NCI-H524 (cell line): Measurements from ENCODE around the gene CADM2.
"Not testable (repeated sequence)": the region's sequence is repeated elsewhere in the genome, so short reads cannot be mapped to it uniquely, and the experiment has no call there.

Experiments
- DNase-seq, 2 experiments: peaks; one replicate each; lab custom pipeline; 2025; lab: John Stamatoyannopoulos, UW

The CADM2 gene

GRCh38 chr3:85950435-85950834 lies 991.6 kb downstream of the CADM2 start:
- no peak for DNase-seq

DNA sequence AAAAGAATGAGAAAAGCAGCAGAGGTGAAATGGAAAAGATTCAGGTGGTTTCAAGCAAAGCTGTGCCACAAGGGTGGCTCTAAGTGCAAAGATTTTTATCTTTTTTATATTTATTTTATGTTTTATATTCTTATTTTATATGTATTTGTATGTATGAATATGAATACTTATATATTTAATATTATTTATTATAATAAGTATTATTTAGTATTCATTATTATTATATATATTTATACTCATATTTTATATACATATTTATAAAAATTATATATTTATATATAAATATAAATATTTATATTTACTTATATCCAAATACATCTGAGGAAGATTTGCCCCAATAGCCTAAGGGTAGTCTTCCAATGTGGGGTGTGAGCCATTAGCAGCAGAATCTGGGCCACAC lies 1002.0 kb downstream of the CADM2 start:
- no peak for DNase-seq

DNA sequence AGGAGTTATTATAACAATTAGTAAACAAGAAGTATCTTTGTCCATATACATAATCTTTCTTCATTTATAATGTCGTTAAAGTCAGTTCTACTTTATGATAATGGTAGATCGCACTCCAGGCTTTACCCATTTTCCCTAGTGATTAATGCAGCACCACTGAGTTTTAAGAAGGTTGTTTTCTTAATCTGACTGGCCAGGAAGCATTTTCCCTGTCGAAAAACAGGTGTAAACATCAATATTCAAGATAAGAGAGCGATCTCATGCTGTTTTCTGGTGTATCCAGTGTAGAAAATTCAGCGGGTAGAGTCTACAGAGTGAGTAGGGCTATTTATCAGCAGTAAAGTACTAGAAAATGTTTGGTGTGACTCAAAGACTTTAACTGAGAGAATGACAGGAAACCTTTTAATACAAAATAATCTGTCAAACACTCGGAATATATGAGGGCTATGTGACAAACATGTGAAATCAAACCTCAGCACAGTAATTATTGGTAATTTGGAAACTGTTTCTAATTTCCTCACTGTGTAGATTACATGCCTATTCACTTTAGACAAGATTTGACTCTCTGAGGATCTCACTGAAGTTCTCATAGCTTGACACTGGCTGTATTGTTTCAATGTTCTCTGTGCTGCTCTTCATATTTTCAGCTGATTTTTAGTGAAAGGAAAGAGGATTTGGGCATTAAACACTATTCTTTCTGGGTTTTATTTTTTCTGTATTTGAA lies 1019.0 kb downstream of the CADM2 start:
- no peak for DNase-seq

DNA sequence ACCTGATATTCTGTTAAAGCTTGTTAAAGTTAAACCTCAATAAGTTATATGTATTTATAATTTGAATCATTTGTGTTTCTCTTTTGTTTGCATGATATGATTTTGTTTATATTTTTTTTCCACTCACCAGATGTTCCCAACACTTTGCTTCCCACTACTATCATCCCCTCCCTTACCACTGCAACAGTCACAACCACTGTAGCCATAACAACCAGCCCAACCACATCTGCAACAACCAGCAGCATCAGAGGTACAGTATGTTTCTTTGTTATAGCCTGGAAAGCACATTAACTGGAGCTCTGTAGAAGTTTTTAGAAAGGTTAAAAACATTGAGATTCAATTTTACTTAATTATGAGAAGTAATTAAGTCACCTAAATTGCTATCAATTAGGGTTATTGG lies 1020.2 kb downstream of the CADM2 start:
- DNase-seq: no peak

DNA sequence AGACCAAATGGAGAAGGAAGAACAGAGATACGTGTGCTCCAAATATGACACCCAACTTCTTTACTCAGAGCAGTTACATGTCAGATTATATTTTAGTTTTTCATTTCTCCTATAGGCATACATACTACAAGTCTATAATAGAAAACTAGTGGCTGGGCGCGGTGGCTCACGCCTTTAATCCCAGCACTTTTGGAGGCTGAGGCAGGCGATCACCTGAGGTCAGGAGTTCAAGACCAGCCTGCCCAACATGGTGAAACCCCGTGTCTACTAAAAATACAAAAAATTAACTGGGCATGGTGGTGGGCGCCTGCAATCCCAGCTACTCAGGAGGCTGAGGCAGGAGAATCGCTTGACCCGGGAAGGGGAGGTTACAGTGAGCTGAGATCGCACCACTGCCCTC lies 1030.8 kb downstream of the CADM2 start:
- not testable (repeated sequence) for DNase-seq

DNA sequence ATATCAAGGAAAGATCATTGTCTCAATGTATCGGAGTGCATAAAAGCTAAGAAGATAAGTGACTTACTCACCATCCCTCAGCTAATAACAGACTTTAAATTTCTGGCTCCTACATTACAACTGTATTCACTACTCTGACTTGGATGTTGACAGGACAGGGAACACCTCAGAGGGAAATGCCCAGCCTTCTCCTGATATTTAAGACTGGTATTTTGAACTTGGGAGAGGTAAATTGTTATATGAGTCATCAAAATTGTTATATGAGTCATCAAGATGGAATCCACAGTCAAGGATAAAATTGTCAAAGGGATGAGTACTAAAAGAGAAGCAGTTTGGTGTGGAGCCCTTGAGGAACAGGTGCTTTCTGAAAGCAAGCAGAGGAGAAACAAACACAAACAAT lies 1070.8 kb downstream of the CADM2 start:
- DNase-seq: no peak

- no peak for DNase-seq
These were observed 1079.1 kb downstream of the CADM2 start for GRCh38 chr3:86037916-86038315.

DNA sequence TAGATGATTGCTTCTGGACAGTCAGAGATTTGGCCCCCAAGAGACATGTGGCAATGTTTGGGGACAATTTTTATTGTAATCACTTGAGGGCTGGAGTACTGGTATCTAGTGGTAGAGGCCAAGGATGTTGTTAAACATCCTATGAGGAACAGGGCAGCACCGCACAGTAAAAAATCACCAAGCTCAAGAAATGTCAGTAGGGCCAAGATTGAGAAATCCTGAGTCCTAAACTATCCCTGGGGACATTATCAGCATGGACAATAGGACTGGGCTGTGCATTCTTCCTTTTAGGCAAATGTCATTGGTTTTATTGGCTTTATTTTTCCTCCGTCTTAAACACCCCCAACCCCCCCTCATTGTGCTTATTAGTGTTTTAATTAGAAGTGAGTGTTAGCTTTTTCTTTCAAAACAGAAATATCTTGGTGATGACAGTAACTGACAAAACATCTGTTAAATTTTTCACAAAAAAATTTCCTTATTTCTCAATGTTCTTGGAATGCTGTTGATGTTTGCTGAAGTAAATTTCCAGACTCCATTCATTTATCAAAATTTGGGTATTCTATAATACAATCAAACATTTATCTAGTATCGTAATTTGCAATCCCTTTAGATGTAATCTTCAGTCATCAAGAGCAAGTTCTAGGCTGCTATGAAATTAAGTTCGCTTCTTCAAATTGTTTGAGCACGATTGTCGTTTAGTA lies 1087.8 kb downstream of the CADM2 start:
- no peak for DNase-seq

- DNase-seq: peak in 1 of 2 experiments; percentile 36
These were observed 1088.4 kb downstream of the CADM2 start for GRCh38 chr3:86047161-86047560.

GRCh38 chr3:86051058-86051457 lies 1092.3 kb downstream of the CADM2 start:
- no peak for DNase-seq

DNA sequence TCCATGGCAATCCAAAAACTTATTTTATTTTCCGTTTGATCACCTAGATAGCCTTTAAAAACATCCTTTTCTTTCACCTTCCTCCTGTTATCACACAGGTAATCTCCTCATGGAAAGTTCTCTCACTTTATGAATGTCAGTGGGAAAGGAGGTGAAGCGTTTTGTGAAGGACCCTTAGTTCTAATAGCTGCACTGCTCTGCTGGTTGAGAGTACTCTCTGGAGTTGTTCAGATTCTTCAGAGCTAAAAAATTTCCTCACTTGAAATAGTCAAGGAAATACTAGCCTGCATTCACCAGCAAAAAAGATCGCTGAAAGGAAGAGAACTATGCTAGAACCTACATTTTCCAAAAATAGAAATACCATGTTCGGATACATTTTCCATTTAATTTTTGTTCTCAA lies 1097.2 kb downstream of the CADM2 start:
- DNase-seq: no peak

GRCh38 chr3:86056962-86057361 lies 1098.2 kb downstream of the CADM2 start:
- DNase-seq: no peak

GRCh38 chr3:86073799-86074198 lies 1115.0 kb downstream of the CADM2 start:
- DNase-seq: no peak

GRCh38 chr3:86087160-86087871 lies 1128.5 kb downstream of the CADM2 start:
- no peak for DNase-seq

- no peak for DNase-seq
These were observed 1145.4 kb downstream of the CADM2 start for GRCh38 chr3:86104154-86104553.

GRCh38 chr3:86109434-86109833 lies 1150.6 kb downstream of the CADM2 start:
- no peak for DNase-seq
